Measurements from ENCODE around the gene AGR2. TPM values are rescaled to one million over a fixed set of nuclear protein-coding genes. Genes with fewer than 3 reads are reported as not detected.

The AGR2 gene
- polyA plus RNA-seq, 1 of the 3 experiments (the other 2 are of a cell fraction) = not detected

DNA sequence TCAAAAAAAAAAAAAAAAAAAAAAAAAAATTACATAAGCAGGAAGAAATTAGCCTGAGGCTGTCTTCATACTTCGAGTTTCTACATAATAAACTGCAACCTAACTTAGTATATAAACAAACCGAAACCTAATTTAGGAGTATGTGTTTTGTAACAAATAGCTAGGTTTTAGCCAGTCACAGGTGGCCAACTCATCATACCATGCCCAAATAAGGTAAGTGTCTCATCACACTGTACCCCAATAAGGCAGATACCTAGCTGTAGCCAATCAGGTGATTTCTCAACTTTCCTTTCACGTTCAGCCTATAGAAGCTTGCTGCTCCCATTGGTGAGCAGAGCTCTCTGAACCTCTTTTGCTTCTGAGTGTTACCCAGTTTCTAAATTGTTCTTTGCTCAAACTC, 13.9 kb upstream of the AGR2 start:
- H2AFZ ChIP-seq (ENCODE audit: low read depth) = no peak overlapping the region
- POLR2A ChIA-PET = no interaction called here
- no peaks in the 10 kb centered on the region for H3K79me2 ChIP-seq (ENCODE audit: insufficient read depth)
- no peak overlapping the region for H3K9ac ChIP-seq
- H3K27ac ChIP-seq (ENCODE audit: low read depth in 2 of 2, low read length in 1 of 2) = no peak overlapping the region
- no peaks in the 10 kb centered on the region for H3F3A ChIP-seq (replicated peaks; ENCODE audit: insufficient read depth)
- no peak for DNase-seq
- no peak overlapping the region for H3K4me3 ChIP-seq (ENCODE audit: low read depth in 2 of 2, low read length in 1 of 2)
- peaks cover 15% of the 10 kb centered on the region; the same call in 1 of the 2 replicates for H3K27me3 ChIP-seq (ENCODE audit: insufficient read depth)
- no peaks in the 10 kb centered on the region for H3K36me3 ChIP-seq (replicated peaks in 1 of 2; ENCODE audit: control insufficient read depth in 1 of 2, insufficient read depth in 2 of 2, low read length in 1 of 2)
- no peaks in the 10 kb centered on the region for H3K4me1 ChIP-seq (ENCODE audit: control insufficient read depth in 1 of 2, insufficient read depth in 2 of 2, low read depth in 1 of 2, low read length in 1 of 2)
- WGBS (ENCODE audit: low lambda C conversion rate) = 35% methylated on average over 3 of the region's 3 CpGs
- H4K20me1 ChIP-seq (ENCODE audit: insufficient read depth) = no peaks in the 10 kb centered on the region
- CTCF ChIA-PET = interaction anchor here (1.1 to 2.8 kb wide), 3 partner anchors 18 to 101 kb away, joined by 3 to 16 read pairs (median 5); no protein-coding TSS in a partner anchor
- no peak for TF ChIP-seq RFX5 (IDR thresholded peaks at IDR 0.05; ENCODE audit: low read length)
- no peak for TF ChIP-seq TEAD4 (IDR thresholded peaks at IDR 0.05; ENCODE audit: borderline replicate concordance, insufficient read depth)
- no peak for TF ChIP-seq MXI1 (IDR thresholded peaks at IDR 0.05; ENCODE audit: low read depth, low read length)
- no peak for TF ChIP-seq RCOR1 (IDR thresholded peaks at IDR 0.05; ENCODE audit: low read length)
- TF ChIP-seq JUND (IDR thresholded peaks at IDR 0.05) = no peak
- TF ChIP-seq EZH2phosphoT487 (IDR thresholded peaks at IDR 0.05; ENCODE audit: borderline replicate concordance, low read depth) = no peak
- no peak for TF ChIP-seq SMC3 (IDR thresholded peaks at IDR 0.05; ENCODE audit: low read depth, low read length)
- TF ChIP-seq IRF3 (IDR thresholded peaks at IDR 0.05; ENCODE audit: low read depth, low read length) = no peak
- no peak for TF ChIP-seq RAD21 (IDR thresholded peaks at IDR 0.05; ENCODE audit: low read length)
- TF ChIP-seq, protein P1, sequence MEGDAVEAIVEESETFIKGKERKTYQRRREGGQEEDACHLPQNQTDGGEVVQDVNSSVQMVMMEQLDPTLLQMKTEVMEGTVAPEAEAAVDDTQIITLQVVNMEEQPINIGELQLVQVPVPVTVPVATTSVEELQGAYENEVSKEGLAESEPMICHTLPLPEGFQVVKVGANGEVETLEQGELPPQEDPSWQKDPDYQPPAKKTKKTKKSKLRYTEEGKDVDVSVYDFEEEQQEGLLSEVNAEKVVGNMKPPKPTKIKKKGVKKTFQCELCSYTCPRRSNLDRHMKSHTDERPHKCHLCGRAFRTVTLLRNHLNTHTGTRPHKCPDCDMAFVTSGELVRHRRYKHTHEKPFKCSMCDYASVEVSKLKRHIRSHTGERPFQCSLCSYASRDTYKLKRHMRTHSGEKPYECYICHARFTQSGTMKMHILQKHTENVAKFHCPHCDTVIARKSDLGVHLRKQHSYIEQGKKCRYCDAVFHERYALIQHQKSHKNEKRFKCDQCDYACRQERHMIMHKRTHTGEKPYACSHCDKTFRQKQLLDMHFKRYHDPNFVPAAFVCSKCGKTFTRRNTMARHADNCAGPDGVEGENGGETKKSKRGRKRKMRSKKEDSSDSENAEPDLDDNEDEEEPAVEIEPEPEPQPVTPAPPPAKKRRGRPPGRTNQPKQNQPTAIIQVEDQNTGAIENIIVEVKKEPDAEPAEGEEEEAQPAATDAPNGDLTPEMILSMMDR (IDR thresholded peaks at IDR 0.05) = no peak
- no peak for TF ChIP-seq YY1 (IDR thresholded peaks at IDR 0.05; ENCODE audit: low read depth)
- TF ChIP-seq GABPA (IDR thresholded peaks at IDR 0.05; ENCODE audit: low read depth) = no peak
- TF ChIP-seq SIN3A (IDR thresholded peaks at IDR 0.05; ENCODE audit: borderline replicate concordance, low read depth, low read length) = no peak
- TF ChIP-seq FOSL2 (IDR thresholded peaks at IDR 0.05; ENCODE audit: borderline replicate concordance, low read depth) = no peak
- no peak for TF ChIP-seq RXRA (IDR thresholded peaks at IDR 0.05; ENCODE audit: borderline replicate concordance, low read depth)
- no peak for TF ChIP-seq PBX3 (IDR thresholded peaks at IDR 0.05)
- TF ChIP-seq NRF1 (IDR thresholded peaks at IDR 0.05; ENCODE audit: low read depth, low read length) = no peak
- TF ChIP-seq, protein P2, sequence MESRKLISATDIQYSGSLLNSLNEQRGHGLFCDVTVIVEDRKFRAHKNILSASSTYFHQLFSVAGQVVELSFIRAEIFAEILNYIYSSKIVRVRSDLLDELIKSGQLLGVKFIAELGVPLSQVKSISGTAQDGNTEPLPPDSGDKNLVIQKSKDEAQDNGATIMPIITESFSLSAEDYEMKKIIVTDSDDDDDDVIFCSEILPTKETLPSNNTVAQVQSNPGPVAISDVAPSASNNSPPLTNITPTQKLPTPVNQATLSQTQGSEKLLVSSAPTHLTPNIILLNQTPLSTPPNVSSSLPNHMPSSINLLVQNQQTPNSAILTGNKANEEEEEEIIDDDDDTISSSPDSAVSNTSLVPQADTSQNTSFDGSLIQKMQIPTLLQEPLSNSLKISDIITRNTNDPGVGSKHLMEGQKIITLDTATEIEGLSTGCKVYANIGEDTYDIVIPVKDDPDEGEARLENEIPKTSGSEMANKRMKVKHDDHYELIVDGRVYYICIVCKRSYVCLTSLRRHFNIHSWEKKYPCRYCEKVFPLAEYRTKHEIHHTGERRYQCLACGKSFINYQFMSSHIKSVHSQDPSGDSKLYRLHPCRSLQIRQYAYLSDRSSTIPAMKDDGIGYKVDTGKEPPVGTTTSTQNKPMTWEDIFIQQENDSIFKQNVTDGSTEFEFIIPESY (IDR thresholded peaks at IDR 0.05; ENCODE audit: borderline replicate concordance, low read depth) = no peak
- no peak for TF ChIP-seq REST (IDR thresholded peaks at IDR 0.05; ENCODE audit: low read depth, low read length)
- no peak for TF ChIP-seq ELF1 (IDR thresholded peaks at IDR 0.05)
- no peaks in the 10 kb centered on the region for H3K9me3 ChIP-seq
- H3K4me2 ChIP-seq = no peak overlapping the region
- H3K9me2 ChIP-seq = no peaks in the 10 kb centered on the region
